Hematopoietic multipotent progenitor cell treated with erythropoietin and hydrocortisone succinate and interleukin-3 and kit ligand, for 4 days (in vitro differentiated cells): ENCODE results near the gene GABRR3.
A peak's percentile ranks its signal among the peaks of the same experiment; 100 is the strongest.
"Not testable (repeated sequence)": the region's sequence is repeated elsewhere in the genome, so short reads cannot be mapped to it uniquely, and the experiment has no call there.

Source experiments
- DNase-seq: peaks from one replicate; pipeline ENCODE4 v3.0.0-alpha.2; 2015

Gene GABRR3

DNA sequence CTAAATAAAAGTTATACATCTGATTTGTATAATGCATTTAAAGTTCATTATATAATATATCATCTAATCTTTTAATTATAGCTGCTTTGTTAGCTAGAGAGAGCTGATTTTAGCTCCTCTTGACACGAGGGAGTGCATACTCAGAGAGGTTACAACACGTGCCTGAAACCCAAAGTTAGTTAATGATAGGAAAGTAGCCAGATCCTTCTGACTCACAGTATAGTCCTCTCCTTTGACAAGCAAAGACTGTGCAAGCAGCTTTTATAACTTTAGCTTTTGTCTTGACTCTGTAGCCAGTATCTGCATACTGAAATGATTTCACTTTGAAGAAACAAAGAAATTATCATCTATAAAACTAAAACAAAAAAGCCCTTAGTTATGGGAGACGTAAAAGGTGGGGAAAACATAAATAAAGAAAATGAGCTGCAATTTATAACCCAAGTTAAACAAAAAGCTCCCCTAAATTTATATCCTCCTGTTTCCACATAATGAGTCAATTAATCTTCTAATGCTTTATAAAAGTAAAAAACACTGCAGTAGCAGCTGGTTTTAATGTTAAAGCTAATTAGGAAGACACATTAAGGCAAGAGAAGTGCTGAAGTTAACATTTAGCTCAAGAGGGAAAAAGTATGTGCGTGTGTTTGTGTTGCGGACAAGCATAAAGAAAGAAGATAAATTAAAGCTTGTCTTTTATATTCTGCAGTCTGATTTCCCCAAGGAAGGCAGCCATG, 13.1 kb downstream of the GABRR3 start:
- no peak for DNase-seq

DNA sequence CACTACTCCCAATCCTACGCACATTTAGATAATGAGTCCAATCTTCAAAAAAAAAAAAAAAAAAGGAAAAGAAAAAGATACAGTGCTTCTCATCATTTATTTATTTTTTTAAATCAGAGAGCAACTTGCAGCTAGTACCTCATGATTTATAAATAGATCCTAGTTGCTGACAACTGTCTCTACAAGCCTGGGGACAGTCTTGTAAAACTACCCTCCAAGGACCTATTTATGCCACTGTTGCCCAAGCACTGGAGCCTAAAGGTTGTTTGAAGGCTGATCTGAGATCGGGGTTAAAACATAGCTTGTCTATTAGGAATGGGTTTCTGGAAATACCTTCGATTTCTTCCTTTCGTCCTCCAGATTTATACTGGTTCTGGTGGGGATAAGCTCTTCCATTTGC, 14.7 kb downstream of the GABRR3 start:
- no peak for DNase-seq

DNA sequence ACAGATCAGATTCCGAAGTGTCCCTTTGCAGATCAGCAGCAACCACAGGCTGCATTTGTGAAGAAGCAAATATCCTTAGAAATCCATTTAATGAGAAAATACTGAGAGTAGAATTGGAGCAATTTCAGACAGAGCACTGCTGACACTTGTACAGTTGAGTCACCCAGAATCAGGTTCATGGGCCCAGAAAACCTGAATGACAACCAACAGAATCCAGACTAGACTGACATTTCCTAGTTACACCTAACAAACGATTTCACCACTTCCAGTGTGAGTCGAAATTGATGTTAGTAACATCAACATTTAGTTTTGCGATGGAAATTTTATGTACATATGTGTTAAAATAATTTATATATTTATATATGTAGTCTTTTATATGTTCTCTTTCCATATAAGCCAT, 16.8 kb downstream of the GABRR3 start:
- no peak for DNase-seq

DNA sequence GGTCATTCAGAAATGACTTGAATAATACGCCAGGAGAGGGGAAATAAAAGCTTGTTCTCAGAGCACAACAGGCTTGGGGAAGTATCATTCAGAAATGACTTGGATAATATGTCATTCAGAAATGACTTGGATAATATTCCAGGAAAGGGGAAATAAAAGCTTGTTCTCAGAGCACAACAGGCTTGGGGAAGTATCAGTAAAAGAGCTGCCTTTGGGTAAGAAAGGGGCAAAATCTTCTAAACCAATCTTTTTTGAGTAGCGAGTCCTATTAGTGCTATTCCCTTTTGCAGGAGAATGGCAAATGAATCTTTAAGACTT, 20.9 kb downstream of the GABRR3 start:
- no peak for DNase-seq

DNA sequence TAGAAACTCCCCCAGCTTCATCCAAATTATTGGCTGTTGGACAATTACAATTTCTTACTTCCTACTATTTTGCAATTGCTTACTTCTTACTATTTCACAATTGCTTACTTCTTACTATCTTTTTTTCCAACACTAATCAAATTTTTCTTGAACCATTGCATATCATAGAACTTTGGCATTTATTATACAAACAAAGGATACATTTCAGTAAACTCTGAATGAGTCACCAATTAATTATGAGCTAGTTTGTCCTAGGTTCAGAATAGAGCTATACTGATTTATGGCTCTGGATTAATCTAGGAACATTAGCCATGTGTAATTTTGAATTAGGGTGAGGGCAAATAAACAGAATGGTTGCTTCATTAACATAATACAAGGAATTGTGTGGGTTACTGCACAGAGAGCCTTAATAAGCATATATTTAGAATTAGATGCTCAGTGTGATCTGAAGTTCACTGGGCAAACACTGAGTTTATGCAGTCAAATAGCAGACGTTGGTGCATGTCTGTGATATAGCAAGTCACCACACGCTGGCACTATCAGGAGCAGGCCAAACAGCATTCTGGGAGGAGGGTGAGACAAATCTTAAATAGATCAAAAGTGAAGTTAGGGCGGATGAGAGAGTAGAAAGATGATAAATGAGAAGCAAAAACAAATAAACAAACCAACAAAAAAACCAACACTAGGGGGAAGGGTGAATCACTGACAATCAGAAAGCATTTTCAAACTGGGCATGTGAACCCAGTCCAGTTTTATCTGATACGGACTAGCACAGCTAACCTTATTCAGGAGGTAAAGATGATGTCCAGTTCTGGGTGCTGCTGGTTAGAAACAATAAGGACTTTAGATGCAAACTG, 21.5 kb downstream of the GABRR3 start:
- DNase-seq = no peak

DNA sequence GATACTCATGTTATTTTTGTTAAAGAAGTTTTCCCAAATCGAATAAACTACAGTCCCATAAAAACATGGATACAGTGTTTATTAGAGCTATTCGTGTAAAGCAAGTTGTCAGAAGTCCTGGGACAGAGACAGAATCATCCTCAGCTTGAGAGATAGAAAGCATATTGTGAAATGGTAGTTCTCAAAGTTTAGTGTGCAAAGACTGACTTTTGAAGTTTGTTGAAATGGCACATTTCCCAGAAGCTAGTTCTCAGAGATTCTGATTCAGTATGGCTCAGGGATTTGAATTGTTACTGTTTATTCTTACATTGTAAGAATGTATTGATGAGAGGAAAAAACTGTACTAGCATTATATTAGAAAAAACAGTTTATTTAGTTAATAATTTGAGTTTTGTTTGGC, 22.1 kb downstream of the GABRR3 start:
- DNase-seq = no peak

DNA sequence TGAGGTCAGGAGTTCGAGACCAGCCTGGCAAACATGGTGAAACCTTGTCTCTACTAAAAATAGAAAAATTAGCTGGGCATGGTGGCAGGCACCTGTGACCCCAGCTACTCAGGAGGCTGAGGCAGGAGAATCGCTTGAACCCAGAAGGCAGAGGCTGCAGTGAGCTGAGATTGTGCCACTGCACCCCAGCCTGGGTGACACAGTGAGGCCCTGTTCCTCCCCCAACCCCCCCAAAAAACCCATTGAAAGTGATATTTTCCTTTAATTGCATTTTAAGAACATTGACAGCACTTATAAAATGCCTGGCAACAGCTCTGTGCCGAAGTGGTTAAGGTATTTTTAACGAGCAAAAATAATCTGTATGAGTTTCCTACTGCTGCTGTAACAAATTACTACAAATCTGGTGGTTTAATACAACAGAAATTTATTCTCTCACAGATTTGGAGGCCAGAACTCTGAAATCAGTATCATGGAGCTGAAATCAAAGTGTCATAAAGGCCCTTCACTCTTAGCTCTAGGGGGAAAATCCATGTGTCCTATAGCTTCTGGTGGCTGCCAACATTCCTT, 24.1 kb downstream of the GABRR3 start:
- not testable (repeated sequence) for DNase-seq

DNA sequence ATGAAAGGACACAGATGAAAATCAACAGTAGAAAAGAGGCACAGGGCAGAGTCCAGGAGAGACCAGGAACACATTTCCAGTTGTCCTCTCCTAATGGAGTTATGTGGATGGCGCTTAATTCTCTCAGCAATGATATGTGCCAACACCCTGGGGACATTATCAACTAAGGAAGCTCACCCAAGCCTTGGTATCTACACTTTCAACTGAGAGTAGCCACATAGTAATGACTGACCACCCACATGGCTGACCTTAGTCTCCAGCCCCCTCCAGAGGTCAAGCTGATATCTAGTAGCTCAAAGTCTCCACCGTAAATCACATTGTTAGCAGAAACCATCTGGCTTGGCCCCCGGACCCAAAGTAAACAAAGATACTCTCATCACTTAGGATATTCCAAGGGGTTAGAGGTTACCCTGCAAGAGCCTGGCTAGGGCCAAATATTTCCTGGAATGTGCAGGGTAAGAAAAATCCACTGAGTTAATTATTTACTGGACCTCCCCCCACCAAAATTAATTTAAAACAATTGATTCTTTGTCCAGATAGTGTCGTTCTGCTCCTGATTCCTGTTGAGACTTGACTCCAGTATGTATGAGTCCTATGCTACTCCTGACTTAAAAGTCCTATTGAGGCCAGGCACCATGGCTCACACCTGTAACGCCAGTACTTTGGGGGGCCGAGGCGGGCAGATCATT, 24.8 kb downstream of the GABRR3 start:
- no peak for DNase-seq

DNA sequence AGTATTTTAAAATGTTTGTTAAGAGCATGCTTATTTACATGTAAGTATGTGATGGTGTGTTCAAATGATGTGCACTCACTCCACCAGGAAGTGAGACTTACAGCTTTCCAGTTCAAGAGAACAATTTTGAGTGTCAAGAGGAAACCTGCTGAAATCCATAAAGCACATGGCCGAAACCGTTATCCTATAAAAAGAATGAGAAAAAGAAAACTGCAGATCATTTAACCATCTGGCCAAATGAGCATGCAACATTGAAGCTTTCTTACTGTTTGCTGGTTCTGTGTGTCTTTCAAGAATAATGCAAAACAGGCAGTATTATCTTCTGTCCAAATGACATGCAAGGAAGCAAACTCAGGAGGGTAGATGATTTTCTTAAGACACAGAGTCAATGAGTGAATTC, 26.3 kb downstream of the GABRR3 start:
- no peak for DNase-seq

DNA sequence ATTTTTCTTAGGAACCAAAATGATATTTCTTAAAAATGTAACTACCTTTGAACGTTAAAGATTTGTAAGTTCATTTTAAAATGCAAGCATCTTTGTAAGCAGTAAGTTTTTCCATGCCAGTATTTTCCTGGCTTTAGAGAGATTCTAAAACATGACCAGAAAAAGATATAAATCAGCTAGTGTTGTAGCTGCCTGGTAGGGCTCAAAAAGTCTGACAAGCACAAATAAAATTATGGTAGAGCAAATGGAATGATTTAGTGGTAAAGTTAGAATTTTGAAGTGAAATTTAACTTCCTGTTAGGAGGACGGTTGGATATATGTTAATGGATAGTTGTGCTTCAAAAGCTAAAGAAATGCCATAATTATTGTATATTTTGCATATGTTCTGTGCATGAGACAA, 29.7 kb downstream of the GABRR3 start:
- no peak for DNase-seq

DNA sequence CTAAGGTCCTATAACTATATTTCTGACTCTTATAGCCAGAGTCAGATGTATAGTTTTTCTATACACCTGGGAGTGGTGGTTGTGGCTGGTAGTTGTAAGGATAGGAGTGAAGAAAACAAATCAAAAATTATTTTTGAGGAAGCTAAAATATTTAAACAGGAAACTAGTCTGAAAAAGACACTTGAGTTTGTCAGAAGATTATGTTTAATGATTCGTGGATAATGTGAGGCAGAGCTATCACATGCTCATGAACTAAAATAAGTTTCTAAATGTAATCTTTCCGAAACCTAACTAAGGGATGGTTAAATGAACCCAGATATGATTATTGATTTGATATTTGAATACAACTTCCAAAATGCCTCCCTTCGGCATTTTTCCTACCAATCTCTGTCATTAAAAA, 30.4 kb downstream of the GABRR3 start:
- DNase-seq = no peak

DNA sequence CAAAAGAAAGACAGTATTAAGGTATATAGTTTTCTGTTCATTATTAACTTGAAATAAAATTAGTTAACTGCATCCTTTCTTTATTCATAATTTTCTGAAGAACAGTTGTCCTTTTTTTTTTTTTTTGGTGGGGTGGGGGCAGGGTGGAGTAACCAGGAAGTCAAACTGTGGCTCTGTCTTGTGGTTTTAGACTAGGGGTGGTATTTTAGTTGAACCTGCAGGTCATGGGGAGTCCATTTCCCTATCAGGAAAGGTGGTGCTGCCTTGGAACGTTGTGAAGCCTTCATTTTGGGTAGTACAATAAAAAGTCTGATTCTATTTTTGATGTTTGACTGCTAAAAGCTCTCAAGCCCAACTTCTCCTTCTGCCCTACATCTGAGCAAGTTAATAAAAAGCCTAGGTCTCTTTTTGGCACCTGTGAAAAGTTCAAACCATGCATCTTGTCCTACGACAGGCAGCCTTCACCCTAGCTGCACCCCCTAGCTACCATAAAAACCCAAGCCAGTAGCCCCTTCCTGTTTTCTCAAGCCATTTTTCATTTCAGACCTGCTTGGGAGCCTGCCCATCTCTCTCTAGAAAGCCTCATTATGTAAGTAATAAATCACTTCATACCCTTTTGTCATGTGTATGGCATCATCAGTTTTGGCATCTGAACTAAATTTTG, 31.7 kb downstream of the GABRR3 start:
- DNase-seq = peak; percentile 38

DNA sequence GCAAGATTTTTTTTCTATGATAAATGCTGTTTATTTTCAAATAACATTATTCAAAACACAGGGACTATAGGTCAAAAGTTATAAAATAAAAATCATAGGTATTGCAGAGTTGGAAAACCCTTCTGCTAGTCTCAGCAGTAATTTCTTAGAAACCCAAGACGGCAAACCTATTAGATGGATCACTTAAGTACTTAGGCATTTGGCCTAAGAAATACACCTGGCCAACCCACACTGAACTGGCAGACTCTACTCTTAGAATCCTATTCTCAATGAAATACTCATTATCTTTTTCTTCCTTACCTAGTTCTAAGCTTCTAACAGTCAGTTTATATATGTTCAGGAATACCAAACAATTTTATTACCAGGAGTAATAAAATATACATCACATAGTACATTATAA, 32.4 kb downstream of the GABRR3 start:
- no peak for DNase-seq

DNA sequence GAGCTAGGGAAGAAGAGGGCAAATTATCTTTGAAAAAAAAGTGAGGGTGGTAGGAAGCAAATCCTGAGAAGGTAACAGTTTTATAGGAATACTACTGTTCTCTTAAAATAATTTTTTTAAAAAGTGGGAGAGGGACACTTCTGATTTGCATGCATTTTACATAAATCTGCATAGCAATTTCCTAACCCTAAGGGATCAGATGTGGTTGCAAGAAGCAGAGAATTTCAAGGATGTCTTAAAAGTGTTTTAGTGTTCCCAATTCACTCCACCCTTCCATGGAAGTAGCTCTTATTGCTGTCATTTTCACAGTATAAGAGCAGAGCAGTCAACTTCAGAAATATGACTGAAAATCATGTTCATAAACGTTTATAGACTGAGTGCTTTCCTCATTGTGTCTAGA, 35.1 kb downstream of the GABRR3 start:
- DNase-seq = no peak

DNA sequence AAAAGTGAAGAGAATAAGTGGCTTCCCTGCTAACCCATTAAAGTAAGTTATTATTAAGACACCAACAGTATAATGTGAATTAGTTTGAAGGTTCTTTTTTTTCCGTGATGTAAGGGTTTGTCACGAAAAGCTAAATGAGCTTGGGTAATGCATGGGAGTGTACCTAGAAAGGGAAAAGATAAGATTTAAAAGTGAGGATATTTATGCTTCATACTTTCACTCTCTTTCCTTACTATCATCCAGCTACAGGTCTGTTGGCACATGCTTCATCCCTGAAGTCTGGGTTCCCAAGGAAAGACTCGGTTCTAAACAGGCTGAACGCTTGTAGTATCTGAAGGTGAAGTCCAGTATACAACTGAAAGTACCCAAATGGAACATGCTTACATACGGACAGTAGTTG, 36.0 kb downstream of the GABRR3 start:
- no peak for DNase-seq

DNA sequence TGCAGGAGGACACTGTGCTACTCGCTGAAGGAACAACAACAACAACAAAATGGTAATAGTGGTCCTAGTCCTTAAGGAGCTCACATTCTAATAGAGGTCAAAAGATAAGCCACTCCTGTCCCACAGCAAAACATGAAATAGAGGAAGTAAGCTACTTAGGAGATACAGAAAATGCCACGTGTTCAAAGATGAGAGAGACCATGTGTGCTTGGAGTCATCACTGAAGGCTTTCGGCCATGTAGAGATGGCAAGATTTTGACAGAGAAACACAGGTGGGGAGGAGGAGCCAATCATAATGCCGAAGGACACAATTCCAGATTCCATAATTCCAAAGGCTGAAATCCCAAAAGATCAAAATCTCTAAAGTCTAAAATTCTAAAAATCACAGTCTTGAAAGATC, 38.1 kb downstream of the GABRR3 start:
- peak; percentile 21 for DNase-seq

DNA sequence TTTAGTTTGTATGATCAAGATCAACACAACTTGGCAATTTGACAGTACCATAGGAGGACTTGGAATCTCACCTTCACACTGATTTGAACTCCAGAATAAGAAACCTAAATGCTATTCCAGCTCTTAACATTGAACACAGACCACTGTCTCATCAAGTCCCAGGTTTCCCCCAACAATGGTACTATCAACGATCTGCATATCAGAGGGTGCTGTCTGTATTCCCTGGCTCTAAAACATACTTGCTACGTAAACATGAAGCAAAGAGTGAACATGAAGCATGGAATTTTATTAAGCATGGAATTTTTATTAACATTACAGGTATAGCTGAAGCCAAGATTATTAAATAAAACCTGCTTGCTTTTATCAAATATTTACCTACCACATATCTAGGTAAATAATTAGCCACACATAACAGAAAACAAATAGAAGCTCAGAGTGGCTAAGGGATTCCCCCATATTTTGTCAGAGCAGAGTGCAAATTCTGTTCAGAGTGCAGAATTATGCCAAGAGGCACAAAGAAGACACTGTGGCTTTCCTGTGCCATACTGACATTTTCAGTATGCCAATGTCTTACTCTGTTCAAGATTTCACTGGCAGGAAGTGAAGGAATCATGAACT, 40.7 kb downstream of the GABRR3 start:
- no peak for DNase-seq

DNA sequence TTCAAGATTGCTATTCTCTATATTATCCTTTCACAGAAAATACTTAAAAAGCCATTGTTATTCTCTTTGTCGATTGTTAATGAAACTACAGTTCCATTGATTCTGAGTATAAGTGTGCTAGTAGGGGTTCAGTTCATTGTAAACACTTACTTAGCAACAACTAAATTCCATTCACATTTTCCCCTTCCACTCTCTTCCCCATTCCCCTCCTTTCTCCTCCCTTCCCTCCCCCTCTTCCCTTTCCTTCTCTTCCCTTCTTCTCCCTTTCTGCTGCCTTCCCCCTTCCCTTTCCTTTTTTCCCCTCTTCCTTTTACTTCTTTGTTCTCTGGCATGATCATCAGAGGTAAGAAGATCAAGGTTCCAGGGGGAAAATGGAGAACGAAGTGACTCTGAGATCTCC, 41.6 kb downstream of the GABRR3 start:
- no peak for DNase-seq

DNA sequence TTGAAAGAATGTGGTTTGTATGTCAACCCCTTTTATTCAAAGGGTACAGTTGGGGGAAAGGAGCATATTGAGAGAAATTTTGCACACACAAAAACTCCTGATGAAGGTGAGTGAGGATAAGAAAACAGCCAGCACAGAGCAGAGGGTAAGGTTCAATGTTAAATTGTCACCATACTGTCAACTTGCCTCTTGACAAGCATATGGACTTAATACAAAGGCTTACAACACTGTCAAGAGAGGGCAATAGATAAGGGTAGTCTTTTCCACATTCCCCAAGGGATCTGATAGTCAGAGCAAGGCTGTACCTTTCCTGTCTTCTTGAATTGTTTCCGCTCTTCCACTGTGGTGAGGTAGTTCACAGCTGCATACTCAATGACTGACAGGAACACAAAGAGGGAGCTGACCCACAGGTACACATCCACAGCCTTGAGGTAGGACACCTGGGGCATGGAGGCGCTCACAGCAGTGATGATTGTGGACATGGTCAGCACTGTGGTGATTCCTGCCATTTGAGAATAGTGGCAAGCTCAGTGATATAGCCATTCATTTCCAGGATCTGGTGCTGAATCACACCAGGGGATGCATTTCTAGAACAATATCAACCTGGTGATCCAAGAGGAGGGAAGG, 42.5 kb downstream of the GABRR3 start:
- DNase-seq = no peak

DNA sequence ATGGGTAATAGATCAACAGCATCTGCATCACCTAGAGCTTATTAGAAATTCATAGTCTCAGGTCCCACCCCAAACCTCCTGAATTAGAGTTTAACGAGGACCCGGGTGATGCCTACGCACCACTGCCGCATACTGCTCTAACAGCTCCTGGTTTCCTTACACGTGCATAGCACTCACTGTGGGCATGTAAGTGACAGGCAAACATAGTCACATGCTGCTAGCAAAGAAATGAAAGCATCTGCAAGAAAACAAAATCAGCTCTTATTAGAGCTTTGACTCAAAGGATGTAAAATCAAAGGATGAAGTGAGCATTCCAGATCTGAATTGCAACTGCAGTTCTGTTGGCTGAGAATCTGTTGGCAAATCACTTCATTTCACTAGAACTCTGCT, 43.8 kb downstream of the GABRR3 start:
- DNase-seq = no peak

DNA sequence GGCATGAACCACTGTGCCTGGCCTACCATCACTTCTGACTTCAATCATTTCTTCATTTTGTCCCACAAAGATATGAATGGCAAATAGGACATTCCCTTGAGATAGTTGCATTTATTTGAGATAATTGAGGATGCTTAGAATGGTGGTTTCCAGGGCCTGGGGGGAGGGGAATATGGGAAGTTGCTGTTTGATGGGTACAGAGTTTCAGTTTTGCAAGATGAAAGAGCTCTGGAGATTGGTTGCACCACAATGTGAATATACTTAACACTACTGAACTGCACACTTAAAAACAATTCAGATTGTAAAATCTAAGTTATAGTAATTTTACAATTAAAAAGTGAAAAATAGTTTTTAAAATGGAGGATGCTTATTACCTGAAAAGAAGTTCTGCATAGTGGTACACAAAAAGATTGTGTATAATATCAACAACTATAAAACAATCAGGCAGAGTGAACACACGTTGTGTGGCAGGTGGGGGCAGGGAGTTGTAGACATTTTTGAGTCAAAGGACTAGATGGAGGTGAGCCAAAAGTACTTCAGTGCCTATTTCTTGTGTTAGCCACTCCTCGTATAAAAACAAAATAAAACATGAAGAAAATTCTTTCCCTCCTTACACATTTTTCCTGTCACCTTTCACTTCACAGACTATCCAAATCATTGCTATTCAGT, 44.4 kb downstream of the GABRR3 start:
- no peak for DNase-seq
